ENCODE measurements around the gene CFAP54. TPM values are rescaled to one million over a fixed set of nuclear protein-coding genes. Genes with fewer than 3 reads are reported as not detected.

Gene CFAP54
- polyA plus RNA-seq, 1 of the 3 experiments (the other 2 are of a cell fraction) = 0.87 TPM

DNA sequence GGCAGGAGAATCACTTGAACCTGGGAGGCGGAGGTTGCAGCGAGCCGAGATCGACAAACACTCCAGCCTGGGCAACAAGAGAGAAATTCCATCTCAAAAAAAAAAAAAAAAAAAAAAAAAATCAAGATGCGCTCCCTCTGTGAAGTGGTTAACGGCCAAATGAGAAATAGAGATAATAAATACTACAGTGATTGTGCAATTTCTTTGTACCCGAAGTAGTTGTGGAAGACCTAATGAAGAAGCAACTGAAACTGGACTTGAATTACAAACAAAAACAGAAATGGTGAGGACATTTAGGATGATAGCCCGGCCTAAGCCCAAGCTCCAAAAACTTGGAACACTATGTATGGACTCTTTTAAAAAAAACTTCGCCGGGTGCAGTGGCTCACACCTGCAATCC, 45.0 kb upstream of the CFAP54 start:
- Histone ChIP-seq H3K27me3 (ENCODE audit: insufficient read depth) (no peaks in the 10 kb centered on the region), H3K27ac (ENCODE audit: low read depth in 2 of 2, low read length in 1 of 2) (peak overlapping the region in 1 of 2 experiments; percentile 98; a peak in 2 of 4 replicates), H3K4me1 (ENCODE audit: control insufficient read depth in 1 of 2, insufficient read depth in 2 of 2, low read depth in 1 of 2, low read length in 1 of 2) (peaks cover 0 to 21% of the 10 kb centered on the region in 2 experiments; a peak in 3 of 4 replicates), H3K36me3 (replicated peaks in 1 of 2; ENCODE audit: control insufficient read depth in 1 of 2, insufficient read depth in 2 of 2, low read length in 1 of 2) (no peaks in the 10 kb centered on the region), H3K9me2 (no peaks in the 10 kb centered on the region), H3K79me2 (ENCODE audit: insufficient read depth) (no peaks in the 10 kb centered on the region), H3K4me3 (ENCODE audit: low read depth in 2 of 2, low read length in 1 of 2) (no peak overlapping the region), H3K9ac (no peak overlapping the region), H3K9me3 (no peaks in the 10 kb centered on the region), H4K20me1 (ENCODE audit: insufficient read depth) (no peaks in the 10 kb centered on the region), H3K4me2 (no peak overlapping the region), H3F3A (replicated peaks; ENCODE audit: insufficient read depth) (peaks cover 36% of the 10 kb centered on the region), H2AFZ (ENCODE audit: low read depth) (no peak overlapping the region)
- DNase-seq = no peak
- TF ChIP-seq RAD21 (IDR thresholded peaks at IDR 0.05; ENCODE audit: low read length) = no peak
- TF ChIP-seq FOXM1 (IDR thresholded peaks at IDR 0.05; ENCODE audit: low read depth) = no peak
- TF ChIP-seq IRF3 (IDR thresholded peaks at IDR 0.05; ENCODE audit: low read depth, low read length) = no peak
- TF ChIP-seq, protein P1, sequence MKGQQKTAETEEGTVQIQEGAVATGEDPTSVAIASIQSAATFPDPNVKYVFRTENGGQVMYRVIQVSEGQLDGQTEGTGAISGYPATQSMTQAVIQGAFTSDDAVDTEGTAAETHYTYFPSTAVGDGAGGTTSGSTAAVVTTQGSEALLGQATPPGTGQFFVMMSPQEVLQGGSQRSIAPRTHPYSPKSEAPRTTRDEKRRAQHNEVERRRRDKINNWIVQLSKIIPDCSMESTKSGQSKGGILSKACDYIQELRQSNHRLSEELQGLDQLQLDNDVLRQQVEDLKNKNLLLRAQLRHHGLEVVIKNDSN (IDR thresholded peaks at IDR 0.05; ENCODE audit: borderline replicate concordance, low read depth) = no peak
- TF ChIP-seq RFX5 (IDR thresholded peaks at IDR 0.05; ENCODE audit: low read length) = no peak
- no peak for TF ChIP-seq TCF12 (IDR thresholded peaks at IDR 0.05)
- no peak for TF ChIP-seq MAX (IDR thresholded peaks at IDR 0.05; ENCODE audit: low read depth)
- TF ChIP-seq GABPA (IDR thresholded peaks at IDR 0.05; ENCODE audit: low read depth) = no peak
- TF ChIP-seq EP300 (IDR thresholded peaks at IDR 0.05; ENCODE audit: borderline replicate concordance in 1 of 2, low read depth in 1 of 2, low read length in 1 of 2) = no peak
- no peak for TF ChIP-seq MEF2A (IDR thresholded peaks at IDR 0.05; ENCODE audit: borderline replicate concordance, low read depth)
- no peak for TF ChIP-seq MXI1 (IDR thresholded peaks at IDR 0.05; ENCODE audit: low read depth, low read length)
- no peak for TF ChIP-seq TAF1 (IDR thresholded peaks at IDR 0.05; ENCODE audit: borderline replicate concordance, low read depth, low read length)
- no peak for TF ChIP-seq JUND (IDR thresholded peaks at IDR 0.05)
- TF ChIP-seq RXRA (IDR thresholded peaks at IDR 0.05; ENCODE audit: borderline replicate concordance, low read depth) = no peak
- no peak for TF ChIP-seq SMC3 (IDR thresholded peaks at IDR 0.05; ENCODE audit: low read depth, low read length)
- TF ChIP-seq USF2 (IDR thresholded peaks at IDR 0.05; ENCODE audit: borderline replicate concordance, low read depth, low read length) = no peak
- TF ChIP-seq YY1 (IDR thresholded peaks at IDR 0.05; ENCODE audit: low read depth) = no peak
- no peak for TF ChIP-seq PBX3 (IDR thresholded peaks at IDR 0.05)
- TF ChIP-seq SIN3A (IDR thresholded peaks at IDR 0.05; ENCODE audit: borderline replicate concordance, low read depth, low read length) = no peak
- TF ChIP-seq RCOR1 (IDR thresholded peaks at IDR 0.05; ENCODE audit: low read length) = no peak
- POLR2A ChIA-PET = no interaction called here
- CTCF ChIA-PET = interaction anchor here (1.9 kb wide), 1 partner anchor 45 kb away, joined by 7 read pairs; the partner anchor contains the start of gene CFAP54
- WGBS (ENCODE audit: low lambda C conversion rate) = 97% methylated on average over 10 of the region's 10 CpGs
